Measurements from ENCODE around the gene KCNC3.
A peak's percentile ranks its signal among the peaks of the same experiment; 100 is the strongest.
"Not testable (repeated sequence)": the region's sequence is repeated elsewhere in the genome, so short reads cannot be mapped to it uniquely, and the experiment has no call there.

The KCNC3 gene

DNA sequence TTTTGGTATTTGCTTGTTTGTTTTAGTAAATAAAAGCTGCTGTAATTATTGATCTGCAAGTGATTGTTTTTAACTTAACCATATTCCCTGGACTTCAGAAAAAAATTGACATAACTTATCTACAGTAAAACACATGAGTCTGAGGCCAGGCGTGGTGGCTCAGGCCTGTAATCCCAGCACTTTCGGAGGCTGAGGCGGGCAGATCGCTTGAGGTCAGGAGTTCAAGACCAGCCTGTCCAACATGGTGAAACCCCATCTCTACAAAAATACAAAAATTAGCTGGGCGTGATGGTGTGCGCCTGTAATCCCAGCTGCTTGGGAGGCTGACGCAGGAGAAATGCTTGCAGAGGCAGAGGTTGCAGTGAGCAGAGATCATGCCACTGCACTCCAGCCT is 24.3 kb upstream of the KCNC3 start:
- not testable (repeated sequence) for H3K9ac ChIP-seq (ENCODE audit: low read depth in 1 of 2, low read length in 2 of 2); H3K27me3 ChIP-seq (ENCODE audit: control insufficient read depth in 1 of 2, insufficient read depth in 2 of 2, low read length in 2 of 2); H3K4me1 ChIP-seq (ENCODE audit: control insufficient read depth in 1 of 2, insufficient read depth in 2 of 2, low read length in 2 of 2); H3K4me3 ChIP-seq (ENCODE audit: low read depth in 1 of 2, low read length in 2 of 2); H3K9me3 ChIP-seq (ENCODE audit: control insufficient read depth in 1 of 2, low read length in 2 of 2); H3K36me3 ChIP-seq (ENCODE audit: control insufficient read depth in 1 of 2, insufficient read depth in 2 of 2, low read length in 2 of 2); H3K27ac ChIP-seq (ENCODE audit: low read depth, low read length)

DNA sequence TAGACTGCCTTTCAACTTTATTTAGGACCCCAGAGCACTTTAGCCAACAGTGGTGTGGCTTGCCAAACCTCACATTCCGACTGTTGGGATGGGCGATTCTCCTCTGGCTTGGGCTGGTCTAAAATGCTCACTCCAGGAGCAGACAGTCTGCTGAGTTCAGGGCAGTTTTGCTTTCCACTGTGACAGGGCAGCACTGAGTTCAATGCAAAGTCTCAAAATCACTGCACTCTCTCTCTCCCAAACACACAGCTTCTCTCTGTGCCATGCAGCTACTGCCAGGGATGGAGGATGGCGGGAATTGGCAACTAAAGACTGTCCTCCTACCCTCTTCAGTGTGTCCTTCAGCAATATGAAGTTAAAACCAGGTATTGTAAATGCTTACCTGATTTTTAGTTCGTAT is 23.1 kb upstream of the KCNC3 start:
- H3K27ac ChIP-seq (ENCODE audit: low read depth, low read length) = no peak overlapping the region
- peaks cover 0 to 3% of the 10 kb centered on the region in 2 donors for H3K4me1 ChIP-seq (ENCODE audit: control insufficient read depth in 1 of 2, insufficient read depth in 2 of 2, low read length in 2 of 2)
- H3K9ac ChIP-seq (ENCODE audit: low read depth in 1 of 2, low read length in 2 of 2) = no peak overlapping the region
- H3K27me3 ChIP-seq (ENCODE audit: control insufficient read depth in 1 of 2, insufficient read depth in 2 of 2, low read length in 2 of 2) = no peaks in the 10 kb centered on the region
- no peaks in the 10 kb centered on the region for H3K9me3 ChIP-seq (ENCODE audit: control insufficient read depth in 1 of 2, low read length in 2 of 2)
- no peak overlapping the region for H3K4me3 ChIP-seq (ENCODE audit: low read depth in 1 of 2, low read length in 2 of 2)
- no peaks in the 10 kb centered on the region for H3K36me3 ChIP-seq (ENCODE audit: control insufficient read depth in 1 of 2, insufficient read depth in 2 of 2, low read length in 2 of 2)

DNA sequence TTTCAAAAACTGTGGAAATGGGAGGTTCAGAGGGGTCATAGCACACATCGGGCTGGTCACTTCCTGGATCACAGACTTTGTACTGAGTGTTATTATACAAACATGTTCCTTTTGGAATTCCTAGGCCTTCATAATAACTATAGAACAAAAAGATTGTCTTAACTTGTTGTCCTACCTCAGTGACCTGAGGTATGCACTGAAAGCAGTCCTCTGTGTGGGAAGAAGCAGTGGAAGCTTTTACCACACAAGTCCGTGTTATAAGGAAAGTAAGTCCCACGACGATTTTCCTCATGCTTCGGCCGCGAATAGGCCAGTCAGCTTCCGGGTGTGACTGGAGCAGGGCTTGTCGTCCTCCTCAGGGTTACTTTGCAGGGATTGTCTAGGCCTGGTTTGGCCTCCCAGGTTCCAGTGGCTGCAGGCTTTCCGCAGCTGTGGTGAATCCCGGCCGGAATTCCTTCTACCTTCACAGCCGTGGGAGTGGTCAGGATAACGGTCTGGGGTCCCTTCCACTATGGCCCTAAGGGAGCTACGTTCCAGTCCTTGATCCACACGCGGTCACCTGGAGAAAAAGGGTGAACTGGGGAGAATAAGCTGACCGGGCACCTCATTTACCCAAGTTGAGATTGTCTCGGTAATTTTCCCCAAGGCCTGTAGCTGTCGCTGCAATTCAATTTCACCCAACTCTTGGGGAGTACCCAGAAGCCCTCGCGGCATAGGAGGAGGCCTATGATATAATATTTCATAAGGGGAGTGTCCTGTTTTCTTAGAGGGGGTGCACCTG is 20.3 kb upstream of the KCNC3 start:
- Histone ChIP-seq H3K9ac (ENCODE audit: low read depth in 1 of 2, low read length in 2 of 2) (no peak overlapping the region), H3K4me3 (ENCODE audit: low read depth in 1 of 2, low read length in 2 of 2) (no peak overlapping the region), H3K36me3 (ENCODE audit: control insufficient read depth in 1 of 2, insufficient read depth in 2 of 2, low read length in 2 of 2) (no peaks in the 10 kb centered on the region), H3K4me1 (ENCODE audit: control insufficient read depth in 1 of 2, insufficient read depth in 2 of 2, low read length in 2 of 2) (peaks cover 0 to 3% of the 10 kb centered on the region in 2 donors), H3K27ac (ENCODE audit: low read depth, low read length) (no peak overlapping the region), H3K9me3 (ENCODE audit: control insufficient read depth in 1 of 2, low read length in 2 of 2) (peaks cover 0 to 7% of the 10 kb centered on the region in 2 donors), H3K27me3 (ENCODE audit: control insufficient read depth in 1 of 2, insufficient read depth in 2 of 2, low read length in 2 of 2) (no peaks in the 10 kb centered on the region)

DNA sequence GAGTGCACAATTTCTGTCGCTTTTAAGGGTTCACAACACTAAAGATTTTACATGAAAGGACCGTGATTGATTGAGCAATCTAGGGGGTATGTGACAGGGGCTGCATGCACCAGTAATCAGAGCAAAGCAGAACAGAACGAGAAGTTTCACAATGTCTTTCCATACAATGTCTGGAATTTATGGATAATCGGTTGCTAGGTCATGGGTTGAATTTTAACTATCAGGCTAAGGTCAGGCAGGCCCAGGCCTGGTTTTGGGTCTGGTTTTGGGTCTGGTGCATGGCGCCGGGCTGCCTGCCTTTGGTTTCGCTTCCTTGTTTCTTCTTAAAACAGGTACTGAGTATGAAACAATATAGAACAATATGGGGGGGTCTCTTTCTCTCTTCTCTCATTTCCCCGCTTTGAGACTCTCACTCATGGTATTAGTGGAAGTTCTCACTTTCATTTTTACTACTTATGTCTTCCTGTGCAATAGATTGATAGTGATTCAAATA is 18.0 kb upstream of the KCNC3 start:
- H3K36me3 ChIP-seq (ENCODE audit: control insufficient read depth in 1 of 2, insufficient read depth in 2 of 2, low read length in 2 of 2); H3K9ac ChIP-seq (ENCODE audit: low read depth in 1 of 2, low read length in 2 of 2); H3K4me1 ChIP-seq (ENCODE audit: control insufficient read depth in 1 of 2, insufficient read depth in 2 of 2, low read length in 2 of 2); H3K27me3 ChIP-seq (ENCODE audit: control insufficient read depth in 1 of 2, insufficient read depth in 2 of 2, low read length in 2 of 2); H3K4me3 ChIP-seq (ENCODE audit: low read depth in 1 of 2, low read length in 2 of 2); H3K9me3 ChIP-seq (ENCODE audit: control insufficient read depth in 1 of 2, low read length in 2 of 2): not testable (repeated sequence)
- H3K27ac ChIP-seq (ENCODE audit: low read depth, low read length) = peak overlapping the region; percentile 10

DNA sequence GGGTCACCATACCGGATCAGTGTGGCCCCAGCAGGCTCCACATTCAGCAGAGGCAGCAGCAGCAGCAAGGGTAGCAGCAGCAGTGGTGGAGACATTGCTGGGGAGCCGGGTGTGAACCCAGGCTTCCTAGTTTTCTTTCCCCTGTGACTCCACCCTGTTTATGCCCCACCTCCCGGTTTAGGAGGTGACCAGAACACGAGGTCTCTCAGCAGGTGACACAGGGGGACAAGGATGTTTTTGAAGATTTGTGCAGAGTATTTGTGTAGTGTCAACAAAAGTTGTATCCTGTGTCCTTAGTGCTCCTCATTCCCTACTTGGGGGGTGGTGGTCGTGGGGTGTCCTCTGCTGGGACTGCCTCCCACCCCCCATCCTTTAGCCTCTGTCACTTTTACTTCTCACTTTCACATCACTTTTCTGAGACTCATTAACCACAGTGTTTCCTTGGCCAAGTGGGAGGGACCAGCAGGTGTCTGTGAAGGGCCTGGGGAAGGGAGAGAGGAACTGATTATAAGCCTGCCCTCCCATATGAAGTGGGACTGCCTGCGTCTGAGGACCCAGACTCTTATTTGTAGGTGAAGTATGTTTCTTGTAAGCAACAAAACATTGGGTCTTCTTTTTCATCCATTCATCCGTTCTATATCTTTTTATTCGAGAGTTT is 15.6 kb upstream of the KCNC3 start:
- Histone ChIP-seq H3K9me3 (ENCODE audit: control insufficient read depth in 1 of 2, low read length in 2 of 2) (peaks cover 0 to 9% of the 10 kb centered on the region in 2 donors), H3K36me3 (ENCODE audit: control insufficient read depth in 1 of 2, insufficient read depth in 2 of 2, low read length in 2 of 2) (no peaks in the 10 kb centered on the region), H3K9ac (ENCODE audit: low read depth in 1 of 2, low read length in 2 of 2) (no peak overlapping the region), H3K4me3 (ENCODE audit: low read depth in 1 of 2, low read length in 2 of 2) (peak overlapping the region in 1 of 2 donors; percentile 3), H3K27ac (ENCODE audit: low read depth, low read length) (no peak overlapping the region), H3K27me3 (ENCODE audit: control insufficient read depth in 1 of 2, insufficient read depth in 2 of 2, low read length in 2 of 2) (no peaks in the 10 kb centered on the region), H3K4me1 (ENCODE audit: control insufficient read depth in 1 of 2, insufficient read depth in 2 of 2, low read length in 2 of 2) (peaks cover 0 to 3% of the 10 kb centered on the region in 2 donors)

DNA sequence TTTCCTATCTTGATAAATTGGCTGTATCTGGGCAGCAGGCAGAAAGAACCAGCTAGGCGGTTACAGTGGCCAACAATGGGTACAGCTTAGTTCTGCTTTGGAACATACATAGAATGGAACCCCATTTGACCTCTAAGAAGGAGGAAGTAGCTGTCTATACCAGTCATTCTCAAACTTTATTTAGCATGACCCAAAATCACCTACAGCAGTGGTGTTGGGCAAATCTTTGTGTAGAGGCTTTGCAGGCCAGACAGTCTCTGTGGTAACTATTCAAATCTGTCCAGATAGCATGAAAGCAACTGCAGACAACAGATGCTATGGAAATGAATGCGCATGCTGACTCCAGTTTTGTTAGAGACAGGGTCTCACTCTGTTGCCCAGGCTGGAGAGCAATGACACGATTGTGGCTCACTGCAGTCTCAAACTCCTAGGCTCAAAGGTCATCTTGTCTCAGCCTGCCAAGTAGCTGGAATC is 12.0 kb upstream of the KCNC3 start:
- no peak overlapping the region for H3K4me3 ChIP-seq (ENCODE audit: low read depth in 1 of 2, low read length in 2 of 2)
- H3K27me3 ChIP-seq (ENCODE audit: control insufficient read depth in 1 of 2, insufficient read depth in 2 of 2, low read length in 2 of 2) = no peaks in the 10 kb centered on the region
- peaks cover 0 to 9% of the 10 kb centered on the region in 2 donors for H3K9me3 ChIP-seq (ENCODE audit: control insufficient read depth in 1 of 2, low read length in 2 of 2)
- no peaks in the 10 kb centered on the region for H3K4me1 ChIP-seq (ENCODE audit: control insufficient read depth in 1 of 2, insufficient read depth in 2 of 2, low read length in 2 of 2)
- H3K27ac ChIP-seq (ENCODE audit: low read depth, low read length) = no peak overlapping the region
- no peaks in the 10 kb centered on the region for H3K36me3 ChIP-seq (ENCODE audit: control insufficient read depth in 1 of 2, insufficient read depth in 2 of 2, low read length in 2 of 2)
- no peak overlapping the region for H3K9ac ChIP-seq (ENCODE audit: low read depth in 1 of 2, low read length in 2 of 2)

DNA sequence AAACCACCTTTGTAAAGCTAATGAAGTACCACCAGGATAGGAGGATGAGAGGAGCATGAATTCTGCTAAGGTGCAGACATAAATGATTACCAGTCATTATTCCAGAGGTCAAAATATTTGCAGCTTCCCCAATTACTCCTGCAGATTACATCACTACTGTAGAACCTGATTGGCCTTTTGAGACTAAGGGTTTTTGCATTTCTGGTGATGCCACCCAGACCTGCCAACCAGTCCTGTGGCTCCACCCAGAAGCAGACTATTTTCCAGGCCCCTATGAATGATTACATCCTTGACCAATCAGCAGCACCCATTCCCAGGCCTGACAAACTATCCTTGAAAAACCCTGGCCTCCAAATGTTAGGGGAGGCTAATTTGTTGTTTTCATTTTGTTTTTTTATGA is 11.2 kb upstream of the KCNC3 start:
- Histone ChIP-seq H3K4me3 (ENCODE audit: low read depth in 1 of 2, low read length in 2 of 2) (no peak overlapping the region), H3K4me1 (ENCODE audit: control insufficient read depth in 1 of 2, insufficient read depth in 2 of 2, low read length in 2 of 2) (no peaks in the 10 kb centered on the region), H3K27ac (ENCODE audit: low read depth, low read length) (no peak overlapping the region), H3K27me3 (ENCODE audit: control insufficient read depth in 1 of 2, insufficient read depth in 2 of 2, low read length in 2 of 2) (no peaks in the 10 kb centered on the region), H3K36me3 (ENCODE audit: control insufficient read depth in 1 of 2, insufficient read depth in 2 of 2, low read length in 2 of 2) (no peaks in the 10 kb centered on the region), H3K9me3 (ENCODE audit: control insufficient read depth in 1 of 2, low read length in 2 of 2) (peaks cover 0 to 9% of the 10 kb centered on the region in 2 donors), H3K9ac (ENCODE audit: low read depth in 1 of 2, low read length in 2 of 2) (no peak overlapping the region)

DNA sequence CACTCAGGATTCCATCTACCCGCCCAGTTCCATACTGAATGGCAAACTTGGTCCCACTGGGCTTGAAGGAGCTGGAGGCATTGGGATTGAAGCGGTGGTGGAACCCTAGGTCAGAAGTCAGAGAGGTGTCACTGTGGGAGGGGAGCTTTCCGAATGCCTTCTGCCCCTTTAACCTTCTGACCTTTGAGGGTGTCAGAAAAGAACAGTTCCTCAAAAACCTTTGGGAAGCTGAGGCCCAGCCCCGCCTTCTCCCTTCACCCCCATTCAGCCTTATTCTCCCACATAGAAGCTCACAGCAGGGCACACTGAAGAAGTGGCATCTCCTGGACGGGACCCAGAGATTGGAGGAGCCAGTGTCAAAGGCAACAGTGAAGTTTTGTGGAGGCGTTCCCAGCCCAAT is 7.9 kb upstream of the KCNC3 start:
- peaks cover 10 to 13% of the 10 kb centered on the region in 2 donors for H3K27me3 ChIP-seq (ENCODE audit: control insufficient read depth in 1 of 2, insufficient read depth in 2 of 2, low read length in 2 of 2)
- peaks cover 7 to 10% of the 10 kb centered on the region in 2 donors for H3K4me1 ChIP-seq (ENCODE audit: control insufficient read depth in 1 of 2, insufficient read depth in 2 of 2, low read length in 2 of 2)
- not testable (repeated sequence) for H3K36me3 ChIP-seq (ENCODE audit: control insufficient read depth in 1 of 2, insufficient read depth in 2 of 2, low read length in 2 of 2); H3K9ac ChIP-seq (ENCODE audit: low read depth in 1 of 2, low read length in 2 of 2); H3K9me3 ChIP-seq (ENCODE audit: control insufficient read depth in 1 of 2, low read length in 2 of 2); H3K4me3 ChIP-seq (ENCODE audit: low read depth in 1 of 2, low read length in 2 of 2); H3K27ac ChIP-seq (ENCODE audit: low read depth, low read length)

DNA sequence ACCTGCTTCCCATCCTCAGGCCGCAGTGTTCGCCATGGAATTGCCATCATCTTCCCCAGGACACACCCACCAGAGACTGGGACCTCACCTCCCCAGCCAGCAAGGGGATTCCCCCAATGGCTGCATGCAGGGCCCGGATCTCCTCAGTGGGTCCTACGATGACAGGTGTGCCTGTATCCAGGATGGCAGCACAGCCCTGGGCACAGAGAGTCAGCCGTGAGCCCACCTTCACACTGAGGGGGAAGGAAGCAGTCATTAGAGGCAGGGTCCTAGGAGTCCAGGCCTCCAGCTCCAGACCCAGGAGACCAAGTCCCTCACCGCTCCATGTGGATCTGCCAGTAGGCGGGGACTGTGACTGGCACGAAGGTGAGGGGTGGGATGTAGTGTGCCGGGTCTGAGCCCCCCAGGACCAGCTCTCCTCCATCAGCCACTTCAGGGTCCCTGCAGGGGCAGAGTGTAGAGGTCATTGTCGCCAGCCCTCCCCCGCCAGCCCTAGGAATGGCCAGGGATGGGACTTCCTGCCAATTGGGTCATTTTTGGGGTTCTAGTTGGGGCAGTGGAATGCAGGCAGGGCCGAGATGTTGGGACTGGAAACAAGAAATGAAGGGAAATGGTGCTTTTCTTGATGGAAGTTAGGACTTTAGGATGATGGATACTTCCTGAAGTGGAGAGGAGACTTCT is 5.7 kb upstream of the KCNC3 start:
- Histone ChIP-seq H3K9me3 (ENCODE audit: control insufficient read depth in 1 of 2, low read length in 2 of 2) (no peaks in the 10 kb centered on the region), H3K27ac (ENCODE audit: low read depth, low read length) (no peak overlapping the region)

More for the DNA sequence above, 5.7 kb upstream of the KCNC3 start:
- H3K27me3 ChIP-seq (ENCODE audit: control insufficient read depth in 1 of 2, insufficient read depth in 2 of 2, low read length in 2 of 2) = peaks cover 15 to 30% of the 10 kb centered on the region in 2 donors
- H3K9ac ChIP-seq (ENCODE audit: low read depth in 1 of 2, low read length in 2 of 2) = no peak overlapping the region
- no peak overlapping the region for H3K4me3 ChIP-seq (ENCODE audit: low read depth in 1 of 2, low read length in 2 of 2)
- H3K36me3 ChIP-seq (ENCODE audit: control insufficient read depth in 1 of 2, insufficient read depth in 2 of 2, low read length in 2 of 2) = no peaks in the 10 kb centered on the region
- peaks cover 10 to 14% of the 10 kb centered on the region in 2 donors for H3K4me1 ChIP-seq (ENCODE audit: control insufficient read depth in 1 of 2, insufficient read depth in 2 of 2, low read length in 2 of 2)

Data from duodenal mucosa (tissue), 2 donors.